Naive thymus-derived CD8-positive, alpha-beta T cell (primary cell): Measurements from ENCODE around the gene POLQ. TPM values are rescaled to one million over a fixed set of nuclear protein-coding genes. Genes with fewer than 3 reads are reported as not detected.
A peak's percentile ranks its signal among the peaks of the same experiment; 100 is the strongest.

ENCODE experiments used
- ATAC-seq, 2 donors: fragments of 150-1000 bp; cut with Tn5 transposase in 1 of 2; sonication (Bioruptor Pico), chemical (Tn5 transposase) in 1 of 2; 1 replicate in 1 of 2; 2 replicates in 1 of 2; pipeline ENCODE4 v1.10.0; 2021; ENCODE audit warnings: mild to moderate bottlenecking in 2 of 2, moderate library complexity in 2 of 2
- POLR2A ChIA-PET: fragments of 350-600 bp; sonication (Branson Sonifier 250); formaldehyde crosslinking; loops from one replicate; lab custom pipeline; 2021; ENCODE audit warnings: antibody characterized with exemption; lab: Charles Lee
- DNase-seq, 10 donors: peaks; one replicate each; pipeline versions ENCODE4 v3.0.0 to v3.0.0-alpha.2; 2020 to 2022
- H3K27ac Mint-ChIP-seq, 10 donors: one replicate each; pipeline ENCODE4 v1.8.0; 2020 to 2022; ENCODE audit warnings: mild to moderate bottlenecking in 10 of 10, mixed read lengths in 10 of 10, moderate library complexity in 4 of 10, inconsistent platforms in 1 of 10
- H3K27me3 Mint-ChIP-seq, 5 donors: one replicate each; pipeline ENCODE4 v1.8.0; 2021 to 2022; ENCODE audit warnings: mixed read lengths in 5 of 5
- H3K36me3 Mint-ChIP-seq, 3 donors: one replicate each; pipeline ENCODE4 v1.8.0; 2020 to 2022; ENCODE audit warnings: mixed read lengths in 3 of 3, mild to moderate bottlenecking in 2 of 3, inconsistent platforms in 1 of 3
- H3K4me1 Mint-ChIP-seq, 4 donors: one replicate each; pipeline ENCODE4 v1.8.0; 2021 to 2022; ENCODE audit warnings: mixed read lengths in 4 of 4
- H3K4me3 Mint-ChIP-seq, 10 donors: one replicate each; pipeline ENCODE4 v1.8.0; 2020 to 2022; ENCODE audit warnings: mild to moderate bottlenecking in 10 of 10, mixed read lengths in 10 of 10, moderate library complexity in 6 of 10, inconsistent platforms in 1 of 10
- H3K9me3 Mint-ChIP-seq, 9 donors: one replicate each; pipeline ENCODE4 v1.8.0; 2020 to 2022; ENCODE audit warnings: mixed read lengths in 9 of 9, mild to moderate bottlenecking in 3 of 9, inconsistent platforms in 1 of 9, moderate library complexity in 1 of 9
- polyA plus RNA-seq, 3 donors: library from polyadenylated mRNA; unstranded; fragments of 300-500 nt; fragmentation: Illumina TruSeq; gene quantifications; one replicate each; pipeline ENCODE4 v1.2.3, GENCODE V29; 2021
- total RNA-seq, 8 experiments: library from RNA in 2 of 8; stranded (reverse) in 2 of 8; gene quantifications; one replicate each; pipeline ENCODE4 v1.2.3 and lab custom pipeline; 2021 to 2026

The POLQ gene
- total and polyA plus RNA-seq, 5 experiments from 2014 or later = 0.02 to 0.36 (median 0.18) TPM

DNA sequence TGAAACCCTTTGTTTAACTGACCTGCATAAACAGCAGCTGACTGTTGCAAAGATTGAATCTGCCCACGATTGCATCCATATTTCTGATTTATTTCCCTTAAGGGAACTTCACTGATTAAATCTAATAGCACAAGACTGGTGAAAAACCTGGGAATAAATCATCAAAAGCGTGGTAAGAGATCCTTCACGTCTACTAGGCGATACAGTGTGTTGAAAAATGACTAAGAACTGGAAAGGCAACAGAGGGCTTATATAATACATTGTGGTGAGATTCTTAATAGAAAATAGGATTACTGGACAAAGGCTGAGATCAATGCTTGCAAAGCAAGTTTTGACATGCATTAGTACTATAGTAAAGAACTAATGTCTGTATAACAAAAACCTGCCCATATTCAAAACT is 49.0 kb downstream of the POLQ start:
- POLR2A ChIA-PET = no interaction called here
- ATAC-seq (no peak), DNase-seq (no peak)
- Mint-ChIP-seq H3K9me3 (no peaks in the 10 kb centered on the region), H3K27ac (no peak overlapping the region), H3K27me3 (no peaks in the 10 kb centered on the region), H3K4me1 (no peaks in the 10 kb centered on the region), H3K36me3 (peaks cover 0 to 3% (median 0%) of the 10 kb centered on the region in 3 donors), H3K4me3 (no peak overlapping the region)

DNA sequence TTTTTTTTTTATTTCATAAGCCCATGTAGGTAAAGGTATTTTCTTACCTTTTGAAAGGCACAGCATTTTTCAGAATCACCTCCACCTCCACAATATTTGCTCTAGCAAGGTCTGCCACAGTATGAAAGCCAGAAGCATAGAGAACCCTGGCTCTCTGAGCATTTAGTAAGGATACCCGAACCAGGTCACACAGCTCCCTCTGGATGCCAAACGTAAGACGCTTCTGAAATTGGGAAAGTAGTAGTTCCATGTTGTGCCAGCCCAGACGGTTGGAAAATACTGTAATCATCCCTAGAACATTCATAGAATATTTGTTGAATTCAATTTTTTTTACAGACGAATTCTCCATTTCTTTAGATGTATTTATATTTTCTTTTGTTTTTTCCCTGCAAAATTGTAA is 52.4 kb downstream of the POLQ start:
- DNase-seq = no peak
- no peaks in the 10 kb centered on the region for H3K9me3 Mint-ChIP-seq
- no peak overlapping the region for H3K4me3 Mint-ChIP-seq
- peaks cover 0 to 3% (median 0%) of the 10 kb centered on the region in 3 donors for H3K36me3 Mint-ChIP-seq
- H3K4me1 Mint-ChIP-seq = no peaks in the 10 kb centered on the region
- ATAC-seq = no peak
- POLR2A ChIA-PET = no interaction called here
- H3K27ac Mint-ChIP-seq = no peak overlapping the region
- no peaks in the 10 kb centered on the region for H3K27me3 Mint-ChIP-seq

- POLR2A ChIA-PET = interaction anchor here (0.6 kb wide), 1 partner anchor 1776 kb away, joined by 4 read pairs; no protein-coding TSS in a partner anchor
Observed at GRCh38 chr3:121491683-121492320, 54.0 kb downstream of the POLQ start.

DNA sequence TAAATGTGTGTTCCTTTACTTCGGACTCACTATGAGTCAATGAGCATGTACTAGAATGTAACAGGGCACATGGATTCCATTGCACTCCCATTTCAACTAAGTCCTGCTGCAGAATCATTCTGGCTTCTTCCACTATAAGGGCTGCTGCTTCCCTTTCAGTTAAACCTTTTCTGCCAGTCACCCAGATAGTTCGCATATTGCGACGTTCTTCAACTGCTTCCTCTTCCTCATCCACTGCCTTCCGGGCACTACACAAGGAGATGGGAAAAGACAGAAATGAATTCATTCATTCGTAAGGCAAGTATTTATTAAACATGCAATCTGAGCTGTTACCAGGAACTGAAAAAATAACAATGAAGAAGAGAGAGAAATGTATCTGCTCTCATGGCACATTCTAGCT is 55.6 kb downstream of the POLQ start:
- peak overlapping the region in 1 of 10 donors; percentile 9 for H3K27ac Mint-ChIP-seq
- DNase-seq (no peak), ATAC-seq (no peak)
- POLR2A ChIA-PET = no interaction called here
- peaks cover 0 to 3% (median 0%) of the 10 kb centered on the region in 3 donors for H3K36me3 Mint-ChIP-seq
- H3K27me3 Mint-ChIP-seq = no peaks in the 10 kb centered on the region
- no peaks in the 10 kb centered on the region for H3K9me3 Mint-ChIP-seq
- H3K4me3 Mint-ChIP-seq = no peak overlapping the region
- H3K4me1 Mint-ChIP-seq = no peaks in the 10 kb centered on the region

More at GRCh38 chr3:121491683-121492320, 54.0 kb downstream of the POLQ start:
- H3K27me3 Mint-ChIP-seq = no peaks in the 10 kb centered on the region
- H3K9me3 Mint-ChIP-seq = no peaks in the 10 kb centered on the region
- no peak overlapping the region for H3K27ac Mint-ChIP-seq
- no peak for DNase-seq
- no peak overlapping the region for H3K4me3 Mint-ChIP-seq
- ATAC-seq = no peak
- H3K4me1 Mint-ChIP-seq = no peaks in the 10 kb centered on the region
- H3K36me3 Mint-ChIP-seq = peaks cover 0 to 3% (median 0%) of the 10 kb centered on the region in 3 donors

GRCh38 chr3:121488628-121489027 is 57.2 kb downstream of the POLQ start:
- Mint-ChIP-seq H3K9me3 (no peaks in the 10 kb centered on the region), H3K4me1 (no peaks in the 10 kb centered on the region), H3K27ac (no peak overlapping the region), H3K36me3 (peaks cover 0 to 3% (median 0%) of the 10 kb centered on the region in 3 donors), H3K27me3 (no peaks in the 10 kb centered on the region), H3K4me3 (no peak overlapping the region)
- no peak for DNase-seq
- POLR2A ChIA-PET = no interaction called here
- ATAC-seq = no peak

- Mint-ChIP-seq H3K36me3 (no peaks in the 10 kb centered on the region), H3K4me3 (no peak overlapping the region), H3K27ac (no peak overlapping the region), H3K4me1 (no peaks in the 10 kb centered on the region), H3K27me3 (no peaks in the 10 kb centered on the region), H3K9me3 (no peaks in the 10 kb centered on the region)
- DNase-seq = no peak
- no peak for ATAC-seq
- POLR2A ChIA-PET = no interaction called here
Observed at GRCh38 chr3:121483290-121483689, 62.5 kb downstream of the POLQ start.

DNA sequence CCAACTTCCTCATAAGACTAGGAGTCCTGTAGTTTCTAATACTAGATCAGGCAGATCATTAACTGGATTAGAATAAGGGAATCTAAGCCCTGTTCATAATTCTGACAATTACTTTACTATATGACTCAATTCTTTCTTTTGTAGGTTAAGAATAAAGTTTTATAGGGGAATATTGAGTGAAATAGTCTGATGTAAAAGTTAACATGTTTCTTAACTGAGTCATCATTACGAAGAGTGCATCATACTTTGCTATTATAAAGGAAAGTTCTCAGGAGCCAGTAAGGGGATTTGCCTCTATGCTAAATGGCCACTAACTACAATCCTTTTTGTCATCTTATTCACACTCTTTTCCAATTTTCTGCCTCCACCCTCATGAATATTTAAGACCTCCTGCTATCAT is 63.1 kb downstream of the POLQ start:
- ATAC-seq (no peak), DNase-seq (no peak)
- no peaks in the 10 kb centered on the region for H3K36me3 Mint-ChIP-seq
- no peaks in the 10 kb centered on the region for H3K4me1 Mint-ChIP-seq
- POLR2A ChIA-PET = no interaction called here
- no peaks in the 10 kb centered on the region for H3K27me3 Mint-ChIP-seq
- H3K9me3 Mint-ChIP-seq = no peaks in the 10 kb centered on the region
- no peak overlapping the region for H3K27ac Mint-ChIP-seq
- no peak overlapping the region for H3K4me3 Mint-ChIP-seq

DNA sequence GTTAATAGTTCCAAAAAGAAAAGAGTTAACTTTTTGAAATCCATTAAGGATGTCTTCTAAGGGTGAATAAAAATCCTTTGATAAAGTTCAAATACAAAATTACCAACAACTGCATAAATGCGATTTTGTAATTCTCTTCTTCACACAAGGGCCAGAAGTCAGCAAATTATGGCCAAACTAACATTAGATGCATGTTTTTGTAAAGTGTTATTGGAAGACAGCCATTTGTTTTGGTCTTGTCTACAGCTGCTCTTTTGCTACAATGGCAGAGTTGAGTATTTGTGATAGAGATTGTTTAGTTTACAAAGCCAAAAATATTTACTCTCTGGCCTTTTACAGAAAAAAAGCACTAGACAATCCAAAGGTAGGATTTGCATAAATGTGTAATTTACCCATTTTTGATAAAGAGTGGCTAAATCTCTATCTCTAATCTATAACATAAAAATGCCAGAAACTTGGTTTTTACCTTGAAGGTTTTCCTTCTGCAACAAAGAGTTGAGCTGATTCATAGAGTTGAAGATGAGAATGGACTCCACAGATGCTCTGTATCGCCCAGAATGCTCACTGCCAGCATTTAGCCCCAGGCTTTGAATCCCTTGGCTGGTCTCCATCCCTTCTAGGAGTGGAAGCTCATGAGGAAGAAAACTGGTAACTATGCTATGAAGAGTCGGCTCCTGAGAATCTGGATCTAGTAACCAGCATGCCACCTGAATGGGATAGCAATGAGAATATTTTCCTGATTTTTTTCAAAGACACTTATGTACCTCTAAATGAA is 64.5 kb downstream of the POLQ start:
- no peak for ATAC-seq

DNA sequence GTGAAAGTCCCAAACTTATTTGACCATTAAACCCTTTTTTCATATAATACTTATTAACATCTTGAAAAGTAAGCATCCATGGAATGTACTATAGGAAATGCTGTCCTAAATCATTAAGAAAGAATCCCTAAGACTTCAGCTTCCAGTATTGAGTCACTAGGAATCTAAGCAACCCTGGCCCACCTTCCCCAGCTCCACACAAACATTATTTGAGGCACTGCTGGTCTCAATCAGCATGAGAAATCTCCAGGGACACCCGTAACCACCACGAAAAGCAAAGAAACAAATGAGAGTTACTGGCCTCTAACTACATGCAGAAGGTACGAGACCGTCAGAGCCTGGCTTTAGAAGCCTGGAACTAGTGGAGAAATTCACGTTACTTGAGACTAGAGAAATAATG is 68.2 kb downstream of the POLQ start:
- Mint-ChIP-seq H3K27me3 (no peaks in the 10 kb centered on the region), H3K36me3 (no peaks in the 10 kb centered on the region), H3K4me3 (no peak overlapping the region), H3K9me3 (no peaks in the 10 kb centered on the region), H3K4me1 (no peaks in the 10 kb centered on the region), H3K27ac (no peak overlapping the region)
- POLR2A ChIA-PET = no interaction called here
- no peak for DNase-seq
- ATAC-seq = no peak

More for the DNA sequence above, 64.5 kb downstream of the POLQ start:
- H3K4me3 Mint-ChIP-seq = no peak overlapping the region
- no peak overlapping the region for H3K27ac Mint-ChIP-seq
- DNase-seq = no peak
- H3K4me1 Mint-ChIP-seq = no peaks in the 10 kb centered on the region
- H3K27me3 Mint-ChIP-seq = no peaks in the 10 kb centered on the region
- H3K9me3 Mint-ChIP-seq = no peaks in the 10 kb centered on the region
- no peaks in the 10 kb centered on the region for H3K36me3 Mint-ChIP-seq
- POLR2A ChIA-PET = no interaction called here

GRCh38 chr3:121473001-121473400 is 72.8 kb downstream of the POLQ start:
- no peaks in the 10 kb centered on the region for H3K9me3 Mint-ChIP-seq
- POLR2A ChIA-PET = no interaction called here
- no peak overlapping the region for H3K27ac Mint-ChIP-seq
- H3K4me1 Mint-ChIP-seq = no peaks in the 10 kb centered on the region
- DNase-seq = no peak
- ATAC-seq = no peak
- H3K4me3 Mint-ChIP-seq = no peak overlapping the region
- no peaks in the 10 kb centered on the region for H3K36me3 Mint-ChIP-seq
- no peaks in the 10 kb centered on the region for H3K27me3 Mint-ChIP-seq

DNA sequence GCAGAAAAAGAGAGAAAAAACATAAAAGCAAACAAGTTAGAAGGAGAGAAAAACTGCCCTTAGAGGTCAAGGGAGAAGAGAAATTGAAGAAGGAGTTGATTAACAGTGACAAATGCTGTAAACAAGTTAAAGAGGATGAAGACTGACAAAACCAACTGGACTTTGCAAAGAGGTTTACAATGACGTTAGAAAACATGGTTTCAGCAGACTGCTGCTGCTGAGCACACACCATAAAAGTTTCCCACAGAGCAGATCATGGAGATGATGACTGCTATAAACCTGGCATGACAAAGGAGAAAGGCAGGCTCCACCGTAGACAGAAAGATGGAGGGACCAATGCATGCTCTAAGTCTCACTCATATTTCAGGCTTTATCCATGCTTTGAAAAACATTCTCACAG is 78.7 kb downstream of the POLQ start:
- Mint-ChIP-seq H3K27me3 (no peaks in the 10 kb centered on the region), H3K4me3 (no peak overlapping the region), H3K9me3 (peaks cover 0 to 4% (median 0%) of the 10 kb centered on the region in 9 donors), H3K36me3 (no peaks in the 10 kb centered on the region), H3K4me1 (no peaks in the 10 kb centered on the region), H3K27ac (no peak overlapping the region)
- ATAC-seq (no peak), DNase-seq (no peak)
- POLR2A ChIA-PET = no interaction called here

DNA sequence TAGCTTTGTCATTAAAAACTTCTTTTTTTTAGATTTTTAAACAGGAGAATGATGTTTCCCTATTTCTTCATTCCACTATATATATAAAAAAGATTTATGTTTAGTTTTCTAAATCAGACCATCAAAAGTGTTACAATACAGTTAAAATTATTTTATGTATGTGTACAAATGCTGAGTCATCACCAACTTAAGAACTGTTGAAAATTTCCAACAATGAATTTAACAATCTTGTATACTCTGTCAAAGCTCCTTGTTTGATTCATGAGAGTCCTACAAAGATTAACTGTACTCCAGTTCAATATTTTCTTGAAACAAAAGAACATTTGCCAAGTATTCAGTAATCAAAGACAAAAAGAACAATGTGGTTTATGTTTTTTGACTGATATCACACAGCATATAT is 82.0 kb downstream of the POLQ start:
- Mint-ChIP-seq H3K4me3 (no peak overlapping the region), H3K4me1 (no peaks in the 10 kb centered on the region), H3K36me3 (no peaks in the 10 kb centered on the region), H3K9me3 (peaks cover 0 to 4% (median 0%) of the 10 kb centered on the region in 9 donors), H3K27ac (no peak overlapping the region), H3K27me3 (no peaks in the 10 kb centered on the region)
- ATAC-seq (no peak), DNase-seq (no peak)
- POLR2A ChIA-PET = no interaction called here

DNA sequence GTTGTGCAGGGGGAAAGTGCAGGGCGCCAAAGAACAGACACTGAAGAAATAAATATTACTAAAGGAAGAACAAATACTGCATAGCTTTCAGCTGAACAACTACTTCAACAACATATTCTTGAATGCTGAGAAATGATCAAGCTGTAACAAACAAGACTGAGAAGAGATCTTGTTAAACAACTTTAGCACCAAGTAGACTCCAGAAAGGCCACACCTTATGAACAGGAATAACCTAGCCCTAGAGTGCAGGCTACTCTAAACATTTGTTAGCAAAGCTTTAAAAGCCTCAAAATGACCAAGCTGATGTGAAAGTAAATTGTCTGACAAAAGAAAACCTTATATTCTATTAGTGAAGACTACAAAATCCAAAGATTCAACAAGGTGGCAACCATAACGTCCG is 83.2 kb downstream of the POLQ start:
- Mint-ChIP-seq H3K27ac (no peak overlapping the region), H3K27me3 (no peaks in the 10 kb centered on the region), H3K9me3 (peaks cover 0 to 4% (median 0%) of the 10 kb centered on the region in 9 donors), H3K36me3 (no peaks in the 10 kb centered on the region), H3K4me1 (no peaks in the 10 kb centered on the region), H3K4me3 (no peak overlapping the region)
- DNase-seq (no peak), ATAC-seq (no peak)
- POLR2A ChIA-PET = no interaction called here
